Endothelial cell of umbilical vein (primary cell): Measurements from ENCODE around the gene RIOX2.

Experiments used
- EZH2 ChIP-seq: IDR thresholded peaks from 2 replicates; pipeline ENCODE4 v1.6.1; 2012; ENCODE audit warnings: borderline replicate concordance, low read depth, mild to moderate bottlenecking, moderate library complexity, low read length, inconsistent platforms; ENCODE audit not compliant: severe bottlenecking
- MYC ChIP-seq: IDR thresholded peaks from one replicate; pipeline ENCODE4 v1.6.1; 2011; ENCODE audit warnings: mild to moderate bottlenecking, low read depth, low read length
- POLR2A ChIP-seq: IDR thresholded peaks from 2 replicates; pipeline ENCODE4 v1.6.1; 2012; ENCODE audit warnings: low read depth, mild to moderate bottlenecking, control low read depth, low read length
- POLR2AphosphoS5 ChIP-seq: IDR thresholded peaks from 2 replicates; pipeline ENCODE4 v1.6.1; 2012; ENCODE audit warnings: low read depth, mild to moderate bottlenecking, control low read depth, low read length, moderate library complexity; ENCODE audit not compliant: insufficient read depth
- TF ChIP-seq, protein P1 (sequence below), 2 donors: IDR thresholded peaks; 1 replicate in 1 of 2; 2 replicates in 1 of 2; pipeline ENCODE4 v1.5.1; 2011; ENCODE audit warnings: low read length in 2 of 2, mild to moderate bottlenecking in 2 of 2, moderate library complexity in 2 of 2, control low read depth in 1 of 2, inconsistent platforms in 1 of 2, low read depth in 1 of 2; ENCODE audit not compliant: insufficient read depth in 1 of 2; ENCODE audit errors: extremely low read depth in 1 of 2
- TF ChIP-seq, protein P2 (sequence below): IDR thresholded peaks from 2 replicates; pipeline ENCODE4 v1.6.1; 2011; ENCODE audit not compliant: insufficient read depth, insufficient read length

DNA sequence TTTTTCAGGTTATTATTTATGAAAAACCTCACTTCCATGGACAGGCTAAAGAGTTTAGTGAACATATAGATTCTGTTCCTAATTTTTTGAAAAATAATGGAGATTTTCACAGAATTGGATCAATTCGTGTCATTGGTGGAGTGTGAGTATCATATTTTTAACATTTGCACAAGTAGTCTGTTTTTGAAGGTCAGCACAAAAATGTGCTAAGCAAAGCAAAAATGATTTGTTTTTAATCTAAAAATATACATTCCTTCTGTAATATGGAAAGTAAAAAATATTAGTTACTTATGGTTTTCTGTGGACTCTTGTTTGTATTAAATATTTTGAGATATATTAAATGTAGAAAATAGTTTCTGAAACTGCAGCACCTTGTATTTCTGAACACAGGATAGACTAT is 79.4 kb downstream of the RIOX2 start:
- TF ChIP-seq POLR2A (no peak), POLR2AphosphoS5 (no peak), EZH2 (no peak), MYC (no peak)
- TF ChIP-seq, protein P1, sequence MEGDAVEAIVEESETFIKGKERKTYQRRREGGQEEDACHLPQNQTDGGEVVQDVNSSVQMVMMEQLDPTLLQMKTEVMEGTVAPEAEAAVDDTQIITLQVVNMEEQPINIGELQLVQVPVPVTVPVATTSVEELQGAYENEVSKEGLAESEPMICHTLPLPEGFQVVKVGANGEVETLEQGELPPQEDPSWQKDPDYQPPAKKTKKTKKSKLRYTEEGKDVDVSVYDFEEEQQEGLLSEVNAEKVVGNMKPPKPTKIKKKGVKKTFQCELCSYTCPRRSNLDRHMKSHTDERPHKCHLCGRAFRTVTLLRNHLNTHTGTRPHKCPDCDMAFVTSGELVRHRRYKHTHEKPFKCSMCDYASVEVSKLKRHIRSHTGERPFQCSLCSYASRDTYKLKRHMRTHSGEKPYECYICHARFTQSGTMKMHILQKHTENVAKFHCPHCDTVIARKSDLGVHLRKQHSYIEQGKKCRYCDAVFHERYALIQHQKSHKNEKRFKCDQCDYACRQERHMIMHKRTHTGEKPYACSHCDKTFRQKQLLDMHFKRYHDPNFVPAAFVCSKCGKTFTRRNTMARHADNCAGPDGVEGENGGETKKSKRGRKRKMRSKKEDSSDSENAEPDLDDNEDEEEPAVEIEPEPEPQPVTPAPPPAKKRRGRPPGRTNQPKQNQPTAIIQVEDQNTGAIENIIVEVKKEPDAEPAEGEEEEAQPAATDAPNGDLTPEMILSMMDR (IDR thresholded peaks at IDR 0.05; ENCODE audit: extremely low read depth in 1 of 2, insufficient read depth in 1 of 2, low read depth in 1 of 2, low read length in 2 of 2) = no peak
- TF ChIP-seq, protein P2, sequence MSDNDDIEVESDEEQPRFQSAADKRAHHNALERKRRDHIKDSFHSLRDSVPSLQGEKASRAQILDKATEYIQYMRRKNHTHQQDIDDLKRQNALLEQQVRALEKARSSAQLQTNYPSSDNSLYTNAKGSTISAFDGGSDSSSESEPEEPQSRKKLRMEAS = no peak
